Epithelial cell of prostate (primary cell): Measurements from ENCODE around the gene DAND5.

Experiments
- DNase-seq: peaks from one replicate; pipeline ENCODE4 v3.0.0-alpha.2; 2011; ENCODE audit warnings: low read depth, low spot score
- H3K27ac ChIP-seq: fragments of 450-650 bp; 2 replicates; pipeline ENCODE4 v1.5.1; 2017; ENCODE audit warnings: mild to moderate bottlenecking

The DAND5 gene

GRCh38 chr19:13018035-13018914, 48.9 kb downstream of the DAND5 start:
- H3K27ac ChIP-seq: peak overlapping the region; percentile 81
- no peak for DNase-seq

GRCh38 chr19:13019332-13019731, 50.0 kb downstream of the DAND5 start:
- DNase-seq: no peak
- H3K27ac ChIP-seq: peak overlapping the region; percentile 81

- no peak for DNase-seq
- H3K27ac ChIP-seq: peak overlapping the region; percentile 81
These were observed 50.6 kb downstream of the DAND5 start for GRCh38 chr19:13020002-13020414.

GRCh38 chr19:13022111-13022858, 52.9 kb downstream of the DAND5 start:
- no peak for DNase-seq

GRCh38 chr19:13022859-13023636, 53.7 kb downstream of the DAND5 start:
- peak; percentile 87 for DNase-seq
- H3K27ac ChIP-seq: peak overlapping the region; percentile 81

More at GRCh38 chr19:13022111-13022858, 52.9 kb downstream of the DAND5 start:
- peak overlapping the region; percentile 81 for H3K27ac ChIP-seq

- DNase-seq: no peak
- H3K27ac ChIP-seq: peak overlapping the region; percentile 81
These were observed 54.3 kb downstream of the DAND5 start for GRCh38 chr19:13023656-13024055.
